Stimulated activated CD4-positive, alpha-beta T cell treated with anti-CD3 and anti-CD28 coated beads, Interleukin-4, amount 100 ng/mL, for 24 hours (primary cell): Measurements from ENCODE around the gene KCNH5.

Source experiments
- DNase-seq: peaks from one replicate; pipeline ENCODE4 v3.0.0-alpha.2; 2020

The KCNH5 gene

DNA sequence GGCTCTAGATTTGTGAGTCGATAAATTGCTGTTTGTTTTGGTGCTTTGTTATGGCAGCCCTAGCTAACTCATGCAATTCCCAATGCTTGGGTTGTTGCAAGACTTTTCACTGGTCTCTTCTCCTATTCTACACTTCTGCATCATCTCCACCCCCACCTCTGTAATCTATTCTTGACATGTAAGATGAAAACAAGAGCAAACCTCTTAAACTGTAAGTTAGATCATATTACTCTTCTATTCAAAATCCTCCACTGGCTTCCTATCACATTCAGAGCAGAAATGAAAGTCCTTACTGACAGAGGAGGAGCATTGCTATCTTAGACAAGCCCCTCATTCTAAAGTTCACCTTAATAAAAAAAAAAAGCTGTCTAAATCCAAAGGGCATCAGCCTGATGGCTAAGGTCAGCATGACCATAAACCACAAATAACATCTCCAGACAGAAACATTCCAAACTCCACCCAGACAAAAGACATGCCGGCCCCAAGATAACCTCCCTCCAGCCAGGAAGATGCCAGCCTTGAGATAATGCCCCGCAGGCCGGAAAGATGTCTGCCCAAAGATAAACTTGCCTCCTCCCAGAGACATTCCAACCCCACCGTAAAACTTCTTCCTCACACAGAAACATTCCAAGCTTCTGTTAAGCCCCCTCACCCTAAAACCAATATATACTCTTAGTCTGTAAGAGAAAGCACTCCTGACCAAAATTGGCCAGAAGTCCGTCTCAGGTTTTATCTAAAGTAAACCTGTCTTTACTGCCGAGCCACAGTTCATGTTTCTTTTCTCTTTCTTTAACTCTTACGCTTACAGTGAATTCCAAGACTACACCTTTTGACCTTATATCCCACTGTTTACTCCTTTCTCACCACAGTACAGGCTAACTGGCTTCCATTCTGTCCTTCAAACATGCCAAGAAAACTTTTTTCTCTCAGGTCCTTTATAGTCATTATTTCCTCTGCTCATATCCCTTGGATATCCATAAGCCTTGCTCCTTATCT lies 308.9 kb downstream of the KCNH5 start:
- DNase-seq, result no peak

DNA sequence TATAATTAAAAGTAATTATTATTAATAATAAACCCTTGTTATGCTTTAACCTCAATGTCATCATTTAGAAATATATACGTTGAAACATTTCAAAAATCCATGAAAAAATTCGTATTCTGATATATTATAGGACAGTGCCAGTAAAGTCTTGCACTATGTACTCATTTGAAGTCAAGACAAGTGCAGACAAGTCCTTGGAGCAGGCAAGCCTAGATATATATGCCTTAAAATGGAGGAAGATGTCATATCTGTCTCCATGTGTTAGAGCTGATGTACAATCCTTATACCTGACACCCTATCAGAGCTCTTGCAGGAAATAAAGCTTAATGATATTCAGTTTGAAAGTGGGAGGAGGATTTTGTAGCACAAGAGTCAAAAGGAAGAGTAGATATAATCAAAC lies 310.4 kb downstream of the KCNH5 start:
- no peak for DNase-seq

DNA sequence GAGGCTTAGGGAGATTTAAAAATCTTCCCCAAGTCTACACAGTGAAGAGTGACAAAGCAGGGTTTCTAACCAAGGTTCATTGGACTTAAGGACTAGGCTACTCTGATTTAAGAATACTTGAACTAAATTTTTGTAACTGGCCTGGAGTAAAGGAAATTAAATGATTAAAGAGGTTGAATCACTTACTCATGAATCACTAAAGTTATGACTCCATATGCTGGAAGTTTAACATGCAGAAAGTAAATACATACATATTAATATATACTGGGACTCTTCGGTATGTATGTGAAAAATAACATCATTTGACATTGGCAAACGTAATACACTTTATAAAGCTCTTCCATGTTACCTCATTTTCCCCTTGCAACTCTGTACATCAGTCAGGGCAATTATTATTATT lies 322.9 kb downstream of the KCNH5 start:
- no peak for DNase-seq

DNA sequence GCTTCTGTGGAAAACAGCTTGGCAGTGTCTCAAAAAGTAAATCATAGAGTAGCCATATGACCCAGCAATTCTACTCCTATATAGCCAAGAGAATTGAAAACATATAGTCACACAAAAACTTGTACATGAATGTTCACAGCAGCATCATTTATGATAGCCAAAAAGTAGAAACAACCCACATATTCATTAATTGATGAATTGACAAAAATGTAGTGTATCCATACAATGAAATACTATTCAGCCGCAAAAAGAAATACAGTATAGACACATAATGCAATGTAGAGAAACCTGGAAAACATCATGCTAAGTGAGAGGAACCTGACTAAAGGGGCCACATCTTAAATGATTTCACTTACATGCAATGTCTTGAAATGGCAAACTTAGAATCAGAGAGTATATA lies 326.6 kb downstream of the KCNH5 start:
- no peak for DNase-seq

DNA sequence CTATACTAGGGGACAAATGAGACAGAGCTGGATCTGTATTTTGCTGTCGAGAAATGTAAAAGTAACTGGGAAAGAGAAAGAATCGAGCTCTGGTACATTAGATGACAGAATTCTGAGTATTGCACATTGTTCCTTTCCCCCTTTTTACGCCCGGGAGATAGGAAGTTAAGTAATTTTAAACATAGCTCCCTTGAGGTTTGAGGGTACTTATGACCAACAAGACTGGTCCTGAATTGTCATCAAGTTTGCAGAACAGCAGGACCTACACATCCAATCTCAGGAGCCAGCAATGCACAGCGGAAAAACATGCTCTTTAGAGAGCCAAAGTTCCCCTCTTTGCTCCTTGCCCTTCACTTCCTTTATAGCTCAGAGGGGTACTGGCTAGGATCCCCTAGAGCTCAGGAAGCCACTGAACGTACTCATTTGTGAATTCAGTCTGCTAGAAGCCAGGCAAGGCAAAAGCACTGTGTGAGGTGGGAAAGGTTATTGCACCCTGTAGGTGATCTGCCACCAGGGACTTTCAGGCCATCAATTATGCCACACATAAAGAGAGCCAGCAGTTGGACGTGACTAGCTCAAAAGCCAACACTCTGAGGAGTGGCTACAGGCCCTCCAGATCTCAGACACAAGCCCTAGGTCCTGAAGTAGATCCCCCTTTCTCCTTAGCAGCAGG lies 333.8 kb downstream of the KCNH5 start:
- no peak for DNase-seq

DNA sequence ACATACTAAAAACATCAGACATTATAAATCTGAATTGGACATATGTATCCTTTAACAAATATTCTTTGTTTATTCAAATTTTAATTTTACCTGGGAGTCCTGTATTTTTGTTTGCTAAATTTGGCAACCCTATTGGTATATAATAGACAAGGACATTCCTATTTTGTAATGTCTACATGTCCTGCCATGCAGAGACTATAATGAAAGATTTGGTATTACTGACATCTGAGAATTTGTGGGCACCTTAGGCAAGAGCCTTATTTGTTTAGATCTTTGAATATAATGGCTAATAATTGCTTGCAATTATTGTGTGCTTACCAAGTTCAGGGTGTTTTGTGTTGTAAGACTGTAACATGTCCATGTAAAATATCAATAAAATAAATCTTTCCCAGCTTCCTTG lies 334.4 kb downstream of the KCNH5 start:
- DNase-seq, result no peak

DNA sequence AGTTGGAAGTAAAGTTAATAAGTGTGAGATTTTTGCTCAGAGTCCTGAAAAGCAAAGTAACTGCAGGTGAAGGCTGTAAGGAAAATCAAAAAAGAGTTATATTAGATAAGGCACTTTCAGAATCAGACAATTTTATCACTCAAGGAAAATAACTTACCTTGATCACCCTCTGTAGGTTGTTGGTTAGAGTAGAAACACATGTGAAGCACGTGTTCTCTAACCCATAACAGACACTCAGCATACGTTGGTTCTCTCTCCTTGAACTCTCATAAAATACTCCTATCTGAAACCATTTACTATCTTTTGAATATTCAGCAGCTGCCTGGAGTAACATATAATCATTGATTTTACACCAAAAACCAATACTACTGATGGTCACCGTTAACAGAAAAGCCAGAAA lies 335.5 kb downstream of the KCNH5 start:
- DNase-seq, result no peak

DNA sequence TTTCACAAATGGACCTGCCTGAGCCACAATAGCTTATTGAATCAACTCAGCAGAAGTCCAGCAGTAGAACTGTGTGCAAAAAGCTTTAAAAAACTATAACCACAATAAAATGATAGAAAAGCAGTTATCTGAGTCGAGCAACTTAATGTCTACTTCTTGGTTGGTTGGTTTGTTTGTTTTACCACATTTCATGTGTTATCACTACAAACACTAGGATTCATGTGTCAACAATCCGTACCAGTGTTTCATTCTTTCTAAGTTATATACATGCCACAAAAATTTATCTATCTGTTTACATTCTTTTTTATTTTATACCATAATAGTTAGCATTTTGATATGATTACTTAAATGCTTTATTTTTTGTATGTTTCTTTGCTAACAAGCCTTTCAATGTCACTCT lies 339.0 kb downstream of the KCNH5 start:
- no peak for DNase-seq

DNA sequence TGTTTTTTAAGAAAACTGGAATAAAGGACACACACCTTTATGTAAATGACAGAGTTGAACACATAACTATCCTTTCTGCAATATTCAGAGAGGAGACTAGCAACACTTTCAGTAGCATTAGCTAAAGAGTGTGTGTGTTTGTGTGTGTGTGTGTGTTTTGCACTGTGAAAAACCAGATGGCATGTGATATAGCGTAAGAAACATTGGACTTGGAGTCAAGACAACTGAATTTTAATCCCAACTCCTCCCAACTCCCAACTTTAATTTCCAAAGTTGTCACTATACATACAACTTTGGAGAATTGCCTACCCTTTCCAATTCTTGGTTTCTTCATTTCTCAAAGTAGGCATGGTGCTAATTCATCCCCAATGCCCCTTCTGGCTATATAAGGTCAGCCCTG lies 347.8 kb downstream of the KCNH5 start:
- DNase-seq, result no peak

DNA sequence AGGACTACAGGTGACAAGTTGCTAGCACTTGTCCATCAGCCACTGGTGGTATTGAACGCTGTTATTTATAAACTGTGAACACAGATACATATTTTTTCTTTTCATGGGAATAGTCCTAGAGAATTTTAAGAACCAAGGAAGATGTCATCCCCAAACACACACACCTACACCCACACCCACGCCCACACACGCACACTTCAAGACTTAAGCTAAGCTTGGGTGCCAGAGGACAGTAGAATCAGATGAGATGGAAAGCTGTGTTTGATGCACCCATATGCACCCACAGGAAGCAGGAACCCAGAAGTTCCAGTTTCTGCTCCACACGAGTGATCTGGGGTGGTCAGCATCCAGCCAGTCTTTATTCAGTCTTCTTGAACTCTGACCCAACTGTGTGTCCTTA lies 348.3 kb downstream of the KCNH5 start:
- no peak for DNase-seq

DNA sequence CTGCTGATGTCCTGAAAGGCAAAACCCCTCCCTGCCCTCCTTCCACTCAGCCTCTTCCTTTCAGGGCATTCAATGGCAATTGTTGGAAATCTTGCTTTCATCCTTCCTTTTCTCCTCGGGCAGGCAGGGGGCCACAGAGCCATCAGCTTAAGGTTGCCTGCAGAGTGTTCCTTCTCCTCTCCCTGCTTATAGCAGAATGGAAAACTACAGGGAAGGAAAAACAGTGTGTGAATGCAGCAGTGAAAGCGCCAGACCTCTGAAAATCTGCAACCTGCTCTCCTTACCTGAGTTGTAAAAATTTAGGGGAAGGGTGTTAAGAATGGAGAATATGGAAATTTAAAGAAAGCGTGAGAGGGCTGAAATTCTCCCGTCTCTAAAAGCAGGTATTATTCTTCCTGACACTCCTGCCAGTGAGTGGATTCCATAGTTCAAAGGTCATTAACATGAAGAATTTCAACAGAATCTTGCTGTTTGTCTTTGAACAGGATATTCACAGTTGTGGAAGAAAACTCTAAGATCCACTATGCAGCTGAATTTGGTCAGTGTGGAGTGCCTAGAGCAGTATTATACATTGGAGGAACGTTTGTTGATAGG lies 348.8 kb downstream of the KCNH5 start:
- no peak for DNase-seq

DNA sequence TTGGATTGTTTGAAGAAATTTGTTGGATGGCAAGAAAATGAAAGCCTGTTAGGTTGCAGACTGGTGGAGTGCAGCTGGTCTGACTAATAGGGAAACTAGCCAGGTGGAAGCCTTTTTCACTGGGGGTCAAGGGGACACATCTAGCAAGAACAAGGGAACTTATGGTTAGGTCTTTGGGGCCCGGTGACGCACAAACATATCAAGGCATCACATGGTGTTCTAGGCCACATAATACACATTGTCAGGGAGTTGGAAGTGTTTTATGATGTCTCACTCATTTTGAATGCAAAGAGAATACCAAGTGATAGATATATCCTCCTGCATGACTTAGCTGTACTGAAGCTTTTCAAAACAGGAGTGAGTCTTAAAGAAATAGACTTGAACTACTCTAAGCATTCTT lies 351.2 kb downstream of the KCNH5 start:
- no peak for DNase-seq

DNA sequence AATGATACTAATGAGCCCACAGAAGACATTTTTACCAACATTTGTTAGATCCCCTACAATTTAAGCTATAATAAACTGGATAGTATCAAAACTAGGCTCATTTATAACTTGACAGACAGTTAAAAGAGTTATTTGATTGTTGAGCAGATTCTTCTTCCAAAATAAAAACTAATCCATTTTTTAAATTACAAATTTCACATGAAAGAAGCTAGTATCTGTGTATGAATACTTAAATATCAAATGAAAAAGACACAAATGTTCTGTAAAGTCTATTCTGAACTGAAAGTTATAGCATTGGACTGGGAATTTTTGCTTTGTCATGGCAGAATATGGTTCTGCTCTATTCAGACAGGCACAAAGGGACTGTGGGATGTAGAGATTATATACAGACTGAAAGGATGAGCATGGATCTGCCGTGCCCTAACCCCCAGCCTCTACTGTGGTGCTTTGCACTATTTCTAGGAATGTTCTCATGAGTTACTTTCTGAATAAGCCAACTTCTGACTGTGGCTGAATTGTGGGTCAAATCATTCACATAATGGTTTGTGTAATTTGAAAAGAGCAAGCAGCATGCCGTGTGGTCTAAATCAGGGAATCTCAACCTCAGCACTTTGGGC lies 352.7 kb downstream of the KCNH5 start:
- no peak for DNase-seq

DNA sequence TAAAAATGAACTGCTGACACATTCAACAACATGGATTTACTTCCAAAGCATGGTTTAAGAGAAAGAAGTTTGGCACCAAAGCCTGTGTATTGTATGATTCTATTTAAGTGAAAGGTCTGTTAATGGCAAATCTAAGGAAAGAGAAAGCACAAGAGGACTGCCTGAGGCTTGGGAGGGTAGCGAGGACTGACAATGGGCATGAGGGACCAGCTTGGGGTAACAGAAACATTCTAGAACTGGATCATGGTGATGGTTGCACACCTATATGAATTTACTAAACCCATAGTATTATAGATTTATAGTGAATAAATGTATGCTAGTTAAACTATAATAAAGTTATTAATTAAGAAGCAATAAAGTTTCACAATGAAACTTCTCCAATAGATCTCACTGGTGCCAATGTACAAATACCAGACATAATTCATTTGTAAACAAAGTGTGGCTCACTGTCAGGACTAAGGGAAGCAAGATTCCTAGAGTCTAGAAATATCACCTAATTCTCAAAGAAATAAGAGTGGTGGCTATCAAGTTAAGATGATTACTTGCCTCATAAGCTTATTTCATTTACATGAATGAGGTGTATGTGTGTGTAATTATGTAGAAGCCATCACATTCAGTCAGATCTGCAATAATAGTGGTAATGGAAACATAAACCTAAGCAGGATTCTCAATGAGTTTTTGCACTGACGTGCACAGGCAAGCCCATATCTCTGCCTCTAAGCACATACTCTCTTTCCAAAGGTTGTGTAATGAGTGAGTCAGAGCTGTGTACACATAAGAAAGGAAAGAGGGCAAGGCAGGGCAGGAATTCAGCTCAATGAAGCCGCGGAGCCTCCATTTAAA lies 353.4 kb downstream of the KCNH5 start:
- DNase-seq, result no peak

DNA sequence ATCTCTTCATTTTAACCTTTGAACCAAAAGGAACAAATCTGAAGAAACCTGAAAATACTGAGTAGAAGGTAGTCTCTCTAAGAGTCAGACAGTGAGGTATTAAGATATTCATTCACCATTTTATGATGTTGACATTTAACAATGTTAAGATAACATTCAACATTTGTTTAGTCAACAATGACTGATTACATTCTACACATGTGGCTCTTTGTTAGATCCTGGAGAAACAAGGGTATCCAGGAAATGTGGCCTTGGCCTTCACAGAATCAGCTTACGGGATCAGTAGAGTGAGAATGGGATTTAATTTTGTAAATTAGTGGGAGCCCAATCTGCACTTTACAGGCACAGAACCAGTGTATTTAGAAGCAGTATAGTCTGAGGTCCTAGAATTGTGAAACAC lies 355.5 kb downstream of the KCNH5 start:
- no peak for DNase-seq

DNA sequence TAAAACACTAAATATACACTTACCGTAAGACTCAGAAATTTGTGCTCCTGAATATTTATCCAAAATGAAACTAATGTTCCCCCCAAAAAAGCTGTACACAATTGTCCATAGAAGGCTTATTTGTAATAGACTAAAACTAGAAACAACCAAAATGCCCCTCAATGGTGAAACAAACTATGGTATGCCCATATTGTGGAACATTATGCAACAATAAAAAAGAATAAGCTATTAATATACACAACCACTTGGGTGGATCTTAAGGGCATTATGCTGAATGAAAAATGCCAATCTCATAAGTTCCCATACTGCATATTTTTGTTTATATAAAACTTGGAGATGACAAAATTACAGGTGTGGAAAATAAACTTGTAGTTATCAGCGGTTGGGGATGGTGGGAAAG lies 357.4 kb downstream of the KCNH5 start:
- DNase-seq, result no peak

DNA sequence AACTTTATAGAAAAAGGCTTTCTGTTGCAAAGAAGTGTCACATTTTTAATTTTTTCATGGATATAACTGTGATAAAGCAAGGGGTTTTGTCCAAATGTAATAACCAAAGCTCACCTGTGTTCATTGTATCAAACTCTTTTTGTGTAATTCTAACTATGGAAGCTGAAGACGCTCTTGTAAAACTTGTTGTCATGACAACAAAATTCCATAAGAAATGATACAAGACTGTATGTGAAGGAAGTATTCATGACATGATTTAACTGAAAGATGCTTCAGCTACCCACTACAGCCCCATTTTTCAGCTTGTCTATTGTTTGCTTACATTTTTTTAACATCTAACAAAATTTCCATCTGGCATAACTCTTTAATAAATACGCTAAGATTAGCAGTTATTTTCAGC lies 360.9 kb downstream of the KCNH5 start:
- DNase-seq, result no peak

DNA sequence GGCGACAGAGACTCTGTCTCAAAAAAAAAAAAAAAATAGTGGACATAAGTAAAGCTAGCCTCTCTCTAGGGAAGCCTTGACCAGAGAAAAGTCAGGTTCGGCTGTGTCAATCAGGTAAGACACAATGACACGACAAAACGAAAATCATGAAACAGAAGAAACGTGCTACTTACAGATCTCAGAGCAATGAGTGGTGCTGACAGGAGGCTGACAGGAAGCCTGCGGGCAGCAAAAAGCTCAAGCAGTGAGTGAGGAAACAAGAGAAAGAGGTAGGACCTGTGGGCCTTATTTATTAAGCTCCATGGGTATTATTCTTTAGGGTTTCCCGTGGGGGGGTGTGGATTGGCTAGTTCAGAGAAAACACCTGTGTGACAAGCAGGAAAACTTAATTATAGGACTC lies 363.1 kb downstream of the KCNH5 start:
- DNase-seq, result no peak

DNA sequence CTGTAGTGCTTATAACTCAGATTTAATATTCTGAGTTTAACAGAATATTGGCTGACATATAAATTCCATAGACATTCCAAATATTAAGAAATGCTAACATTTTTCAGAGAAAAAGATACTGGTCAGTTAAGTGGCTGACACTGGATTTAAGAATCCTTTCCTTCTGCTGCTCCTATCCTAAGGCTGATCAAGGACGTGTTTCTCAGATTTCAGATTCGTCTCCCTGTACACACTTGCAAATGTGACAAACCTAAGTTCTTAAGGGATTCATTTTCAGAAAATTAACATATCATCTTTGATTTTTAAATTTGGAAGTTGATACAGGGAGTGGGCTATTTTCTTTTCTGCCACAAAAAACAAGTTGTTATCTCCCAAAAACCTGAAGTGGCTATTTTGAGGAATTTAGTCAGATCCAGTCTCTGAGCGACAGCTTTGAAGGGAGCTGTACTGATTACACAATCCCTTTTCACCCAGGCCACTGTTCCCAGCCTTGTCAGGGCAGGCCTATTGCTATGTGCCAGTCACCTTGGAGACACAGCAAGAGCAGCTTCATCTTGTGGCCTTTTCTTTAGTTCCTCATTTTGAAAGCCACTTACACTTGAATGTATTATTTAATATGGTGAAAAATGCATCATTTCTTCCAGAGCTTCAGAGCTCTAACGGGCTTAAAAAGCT lies 370.6 kb downstream of the KCNH5 start:
- no peak for DNase-seq

DNA sequence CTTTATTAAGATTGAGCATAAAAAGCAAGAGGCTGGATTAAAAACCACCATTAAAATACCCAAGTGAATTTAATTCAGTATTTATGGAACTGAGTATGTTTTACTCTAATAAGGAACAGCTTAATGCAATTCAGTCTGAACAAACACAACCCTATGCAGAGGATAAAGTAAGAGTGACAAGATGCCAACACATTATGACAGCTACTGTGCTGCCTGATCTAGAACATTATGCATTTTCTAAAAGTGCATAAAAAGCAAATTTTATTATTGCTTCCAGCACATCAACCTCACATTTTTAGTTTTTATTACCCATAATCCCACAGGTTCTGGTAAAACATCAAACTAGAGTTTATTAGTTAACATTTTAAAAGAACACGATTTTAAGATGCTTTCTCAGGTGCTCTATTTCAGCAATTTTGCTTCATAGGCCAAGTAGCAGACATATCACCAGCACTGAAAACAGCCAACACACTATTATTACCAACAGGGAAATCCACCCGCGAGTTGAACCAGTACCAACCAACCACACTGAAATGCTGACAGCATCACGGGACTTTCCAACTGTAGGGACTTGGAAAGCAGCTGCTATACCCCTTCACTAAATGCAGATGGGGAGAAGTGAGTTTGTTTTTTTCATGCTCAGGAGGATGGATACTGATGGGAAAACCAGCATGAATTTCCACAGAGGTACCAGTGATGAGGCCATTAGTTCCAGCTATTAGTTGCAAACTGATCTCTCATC lies 372.1 kb downstream of the KCNH5 start:
- no peak for DNase-seq

DNA sequence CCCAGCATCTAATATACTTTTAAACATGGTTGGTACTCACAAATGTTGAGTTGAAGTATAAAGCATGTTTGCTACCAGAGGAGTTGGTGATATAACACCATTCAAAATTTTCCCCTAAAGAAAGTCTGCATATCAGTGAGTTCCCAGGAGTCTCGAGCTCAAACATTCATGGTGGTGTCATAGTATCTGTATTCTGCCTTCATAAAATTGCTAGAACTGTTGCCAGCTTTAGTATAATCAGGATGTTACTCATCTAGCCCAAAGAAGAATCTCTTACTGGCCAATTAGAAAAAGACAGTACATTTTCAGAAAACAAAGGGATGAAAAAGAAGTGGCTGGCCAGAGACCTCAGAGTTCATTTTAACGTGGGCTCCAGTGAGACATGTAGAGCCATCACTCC lies 374.7 kb downstream of the KCNH5 start:
- DNase-seq, result no peak
